ENCODE results near the gene OGDH.

The OGDH gene

GRCh38 chr7:44646176-44646920 lies 39.9 kb downstream of the OGDH start:
- Histone ChIP-seq H3K27ac (ENCODE audit: low read depth, low read length, poor library complexity, severe bottlenecking) (peak overlapping the region; percentile 44), H2AFZ (ENCODE audit: low read length) (no peak overlapping the region), H3K4me2 (ENCODE audit: low read length) (peak overlapping the region; percentile 7; the same call in 1 of the 2 replicates), H3K4me3 (ENCODE audit: low read depth, low read length, poor library complexity, severe bottlenecking) (no peak overlapping the region), H3F3A (ENCODE audit: insufficient read depth, low read length) (no peaks in the 10 kb centered on the region), H3K9me3 (ENCODE audit: low read length) (no peaks in the 10 kb centered on the region), H3K9me2 (ENCODE audit: low read depth, low read length) (no peaks in the 10 kb centered on the region), H3K79me2 (ENCODE audit: insufficient read depth, low read length) (no peaks in the 10 kb centered on the region), H3K36me3 (ENCODE audit: insufficient read depth, low read length) (peaks cover 53% of the 10 kb centered on the region), H3K4me1 (ENCODE audit: insufficient read depth, low read length, severe bottlenecking) (peaks cover 16% of the 10 kb centered on the region), H3K9ac (ENCODE audit: low read length) (no peak overlapping the region), H3K27me3 (ENCODE audit: insufficient read depth, low read length) (no peaks in the 10 kb centered on the region), H4K20me1 (ENCODE audit: insufficient read depth, low read length) (no peaks in the 10 kb centered on the region)
- TF ChIP-seq CTCF (IDR thresholded peaks at IDR 0.05; ENCODE audit: low read length) (no peak), EZH2 (IDR thresholded peaks at IDR 0.05; ENCODE audit: borderline replicate concordance, low read length) (no peak)

- Histone ChIP-seq H3K4me2 (ENCODE audit: low read length) (no peak overlapping the region), H3K4me1 (ENCODE audit: insufficient read depth, low read length, severe bottlenecking) (peaks cover 16% of the 10 kb centered on the region), H3K9ac (ENCODE audit: low read length) (no peak overlapping the region), H3K9me3 (ENCODE audit: low read length) (no peaks in the 10 kb centered on the region), H2AFZ (ENCODE audit: low read length) (no peak overlapping the region), H4K20me1 (ENCODE audit: insufficient read depth, low read length) (no peaks in the 10 kb centered on the region), H3K9me2 (ENCODE audit: low read depth, low read length) (no peaks in the 10 kb centered on the region), H3K27me3 (ENCODE audit: insufficient read depth, low read length) (no peaks in the 10 kb centered on the region), H3K36me3 (ENCODE audit: insufficient read depth, low read length) (peaks cover 56% of the 10 kb centered on the region), H3K27ac (ENCODE audit: low read depth, low read length, poor library complexity, severe bottlenecking) (peak overlapping the region; percentile 44), H3K4me3 (ENCODE audit: low read depth, low read length, poor library complexity, severe bottlenecking) (no peak overlapping the region), H3K79me2 (ENCODE audit: insufficient read depth, low read length) (no peaks in the 10 kb centered on the region), H3F3A (ENCODE audit: insufficient read depth, low read length) (no peaks in the 10 kb centered on the region)
- TF ChIP-seq CTCF (IDR thresholded peaks at IDR 0.05; ENCODE audit: low read length), result no peak
- no peak for TF ChIP-seq EZH2 (IDR thresholded peaks at IDR 0.05; ENCODE audit: borderline replicate concordance, low read length)
Measured at GRCh38 chr7:44646921-44647636, 40.7 kb downstream of the OGDH start.

- no peaks in the 10 kb centered on the region for H4K20me1 ChIP-seq (ENCODE audit: insufficient read depth, low read length)
- no peak overlapping the region for H3K9ac ChIP-seq (ENCODE audit: low read length)
- H3K36me3 ChIP-seq (ENCODE audit: insufficient read depth, low read length), result peaks cover 60% of the 10 kb centered on the region
- no peaks in the 10 kb centered on the region for H3K9me2 ChIP-seq (ENCODE audit: low read depth, low read length)
- H3K79me2 ChIP-seq (ENCODE audit: insufficient read depth, low read length), result no peaks in the 10 kb centered on the region
- H3K27me3 ChIP-seq (ENCODE audit: insufficient read depth, low read length), result no peaks in the 10 kb centered on the region
- TF ChIP-seq CTCF (IDR thresholded peaks at IDR 0.05; ENCODE audit: low read length) (no peak), EZH2 (IDR thresholded peaks at IDR 0.05; ENCODE audit: borderline replicate concordance, low read length) (no peak)
- no peak overlapping the region for H3K4me2 ChIP-seq (ENCODE audit: low read length)
- H3K9me3 ChIP-seq (ENCODE audit: low read length), result no peaks in the 10 kb centered on the region
- H3K27ac ChIP-seq (ENCODE audit: low read depth, low read length, poor library complexity, severe bottlenecking), result no peak overlapping the region
- H3F3A ChIP-seq (ENCODE audit: insufficient read depth, low read length), result no peaks in the 10 kb centered on the region
- peaks cover 16% of the 10 kb centered on the region for H3K4me1 ChIP-seq (ENCODE audit: insufficient read depth, low read length, severe bottlenecking)
- H3K4me3 ChIP-seq (ENCODE audit: low read depth, low read length, poor library complexity, severe bottlenecking), result no peak overlapping the region
- no peak overlapping the region for H2AFZ ChIP-seq (ENCODE audit: low read length)
Measured at GRCh38 chr7:44647981-44648714, 41.7 kb downstream of the OGDH start.

Data from OCI-LY1 (cell line).